ENCODE measurements around the gene TOR2A. TPM values are rescaled to one million over a fixed set of nuclear protein-coding genes. Genes with fewer than 3 reads are reported as not detected.

The TOR2A gene
- total RNA-seq, 1 experiment from 2014 or later, result 13.2 TPM

DNA sequence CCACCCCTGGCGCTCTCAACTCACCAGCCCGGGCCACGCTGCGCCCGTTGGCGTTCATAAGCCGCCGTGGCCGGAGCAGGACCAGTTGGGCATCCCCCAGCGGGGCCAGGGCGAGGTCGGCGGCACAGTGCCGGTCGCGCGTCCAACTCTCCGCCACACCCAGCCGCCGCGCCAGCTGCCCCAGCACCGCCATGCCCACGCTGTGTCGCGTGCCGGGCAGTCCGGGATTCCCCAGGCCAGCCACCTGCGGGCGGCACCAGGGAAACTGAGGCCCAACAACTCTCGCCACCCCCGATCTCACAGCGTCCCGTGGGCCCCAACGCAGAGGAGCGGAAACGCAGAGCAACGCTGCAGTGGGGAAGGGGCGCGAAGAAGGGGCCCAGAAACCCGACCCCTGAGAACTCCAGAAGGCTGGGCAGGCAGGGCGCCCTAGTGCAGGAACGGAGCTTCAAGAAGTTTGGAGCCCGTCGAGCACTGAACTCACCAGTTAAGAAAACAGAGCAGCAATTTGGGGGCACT is 20.1 kb downstream of the TOR2A start:
- H3K36me3 Mint-ChIP-seq (ENCODE audit: insufficient read depth in 1 of 3, low read depth in 3 of 3), result no peaks in the 10 kb centered on the region; a peak in 1 of 7 replicates
- H3K4me1 Mint-ChIP-seq, result peaks cover 24 to 33% of the 10 kb centered on the region in 2 experiments
- TF ChIP-seq, protein P1, sequence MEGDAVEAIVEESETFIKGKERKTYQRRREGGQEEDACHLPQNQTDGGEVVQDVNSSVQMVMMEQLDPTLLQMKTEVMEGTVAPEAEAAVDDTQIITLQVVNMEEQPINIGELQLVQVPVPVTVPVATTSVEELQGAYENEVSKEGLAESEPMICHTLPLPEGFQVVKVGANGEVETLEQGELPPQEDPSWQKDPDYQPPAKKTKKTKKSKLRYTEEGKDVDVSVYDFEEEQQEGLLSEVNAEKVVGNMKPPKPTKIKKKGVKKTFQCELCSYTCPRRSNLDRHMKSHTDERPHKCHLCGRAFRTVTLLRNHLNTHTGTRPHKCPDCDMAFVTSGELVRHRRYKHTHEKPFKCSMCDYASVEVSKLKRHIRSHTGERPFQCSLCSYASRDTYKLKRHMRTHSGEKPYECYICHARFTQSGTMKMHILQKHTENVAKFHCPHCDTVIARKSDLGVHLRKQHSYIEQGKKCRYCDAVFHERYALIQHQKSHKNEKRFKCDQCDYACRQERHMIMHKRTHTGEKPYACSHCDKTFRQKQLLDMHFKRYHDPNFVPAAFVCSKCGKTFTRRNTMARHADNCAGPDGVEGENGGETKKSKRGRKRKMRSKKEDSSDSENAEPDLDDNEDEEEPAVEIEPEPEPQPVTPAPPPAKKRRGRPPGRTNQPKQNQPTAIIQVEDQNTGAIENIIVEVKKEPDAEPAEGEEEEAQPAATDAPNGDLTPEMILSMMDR (conservative IDR thresholded peaks at IDR 0.05), result no peak
- Histone ChIP-seq H3T11ph (ENCODE audit: low read length) (no peak overlapping the region), H3K9me3 (ENCODE audit: control insufficient read depth, low read depth, low read length) (no peaks in the 10 kb centered on the region), H3K27me3 (ENCODE audit: insufficient read depth, low read length) (no peaks in the 10 kb centered on the region), H3K18ac (ENCODE audit: insufficient read length, low read depth, low read length) (peak overlapping the region; percentile 39), H3K23me2 (ENCODE audit: insufficient read length, low read depth, low read length, poor library complexity, severe bottlenecking) (peaks cover 13% of the 10 kb centered on the region), H3K4me1 (ENCODE audit: insufficient read depth, low read length) (no peaks in the 10 kb centered on the region; the same call in 1 of the 2 replicates), H2BK15ac (ENCODE audit: low read depth, low read length) (no peak overlapping the region), H4K8ac (replicated peaks; ENCODE audit: insufficient read length, low read depth, low read length) (no peak overlapping the region), H2BK120ac (ENCODE audit: low read depth, low read length, poor library complexity, severe bottlenecking) (no peak overlapping the region), H2AK5ac (ENCODE audit: insufficient read length, low read length) (no peak overlapping the region), H3K27ac (ENCODE audit: insufficient read length, low read depth, low read length) (no peak overlapping the region), H3K9ac (ENCODE audit: extremely low read depth, insufficient read length, low read length) (no peak overlapping the region), H2AFZ (ENCODE audit: low read length) (no peak overlapping the region), H4K5ac (ENCODE audit: insufficient read length, low read depth, low read length) (no peak overlapping the region), H3K56ac (ENCODE audit: insufficient read length, low read depth, low read length) (no peak overlapping the region), H3K4me2 (ENCODE audit: insufficient read depth, insufficient read length, low read length) (peak overlapping the region; percentile 54), H3K23ac (ENCODE audit: insufficient read length, low read depth, low read length) (no peak overlapping the region), H2BK5ac (ENCODE audit: insufficient read length, low read length) (no peak overlapping the region), H4K91ac (ENCODE audit: insufficient read length, low read depth, low read length) (no peak overlapping the region), H3K79me2 (ENCODE audit: insufficient read depth, low read length) (no peaks in the 10 kb centered on the region), H3K79me1 (ENCODE audit: insufficient read depth, low read depth, low read length, poor library complexity, severe bottlenecking) (no peaks in the 10 kb centered on the region), H3K14ac (ENCODE audit: insufficient read depth, low read length) (peak overlapping the region; percentile 27; the same call in 1 of the 2 replicates), H2BK12ac (ENCODE audit: insufficient read length, low read depth, low read length) (no peak overlapping the region), H3K4ac (ENCODE audit: low read depth, low read length) (no peak overlapping the region), H2BK20ac (ENCODE audit: low read depth, low read length, poor library complexity, severe bottlenecking) (no peak overlapping the region), H4K20me1 (ENCODE audit: control insufficient read depth, insufficient read depth, insufficient read length) (no peaks in the 10 kb centered on the region)
- WGBS (ENCODE audit: extremely low coverage, insufficient read length, low lambda C conversion rate), result no CpG with 5 or more reads among the region's 44 CpGs
- peak overlapping the region in 1 of 3 experiments; percentile 93; a peak in 1 of 7 replicates for H3K27ac Mint-ChIP-seq
- H3K9me3 Mint-ChIP-seq, result no peaks in the 10 kb centered on the region
- no peak for DNase-seq
- H3K27me3 Mint-ChIP-seq (ENCODE audit: low read depth), result peaks cover 7% of the 10 kb centered on the region
- peak overlapping the region; percentile 89 to 98 for H3K4me3 Mint-ChIP-seq
